ENCODE results near the gene KCNJ12.

DNA sequence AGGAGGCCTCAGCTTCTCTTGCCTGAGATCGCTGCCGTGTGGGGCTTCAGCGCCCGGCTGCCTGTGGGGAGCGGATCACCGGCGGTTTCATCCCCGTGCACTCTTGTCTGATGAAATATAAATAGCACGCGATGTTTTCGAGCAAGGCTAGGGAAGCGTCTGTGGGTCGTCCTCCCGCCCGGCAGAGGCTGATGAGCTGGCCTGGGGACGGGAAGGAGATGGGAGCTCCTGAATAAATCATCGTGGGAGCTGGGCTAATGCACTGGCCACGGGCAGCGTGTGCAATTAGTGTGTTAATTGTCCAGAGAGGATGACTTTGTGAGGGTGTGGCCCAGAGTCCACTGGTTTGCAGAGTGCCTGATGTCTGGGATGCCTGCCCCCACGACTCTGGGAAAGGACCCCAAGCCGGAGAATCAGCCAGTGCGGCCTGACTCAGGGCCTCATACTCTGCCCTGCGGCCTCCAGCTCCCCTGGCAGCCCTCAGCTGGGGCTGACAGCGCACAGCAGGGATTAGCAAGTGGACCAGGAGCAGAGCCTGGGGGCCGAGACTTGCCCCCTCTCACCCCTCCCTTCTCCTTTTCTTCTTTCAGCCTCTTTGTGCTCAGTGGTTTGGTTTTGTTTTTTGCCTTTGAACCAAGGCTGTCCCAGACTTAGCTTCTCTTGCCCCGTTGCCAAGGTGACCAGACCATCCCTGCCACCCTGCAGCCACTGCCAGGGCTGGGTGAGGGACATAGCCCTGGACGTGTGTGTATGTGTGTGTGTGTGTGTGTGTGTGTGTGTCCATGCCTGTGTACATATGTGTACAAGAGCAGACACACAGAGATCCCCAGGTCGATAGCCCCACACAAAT, 21.4 kb downstream of the KCNJ12 start:
- TF ChIP-seq POLR2A (IDR thresholded peaks at IDR 0.05; ENCODE audit: low read length) (no peak), GATA1 (IDR thresholded peaks at IDR 0.05; ENCODE audit: low read depth, low read length) (no peak)
